Body of pancreas (tissue), 4 donors: ENCODE measurements around the gene NUDT1. TPM values are rescaled to one million over a fixed set of nuclear protein-coding genes. Genes with fewer than 3 reads are reported as not detected.

Experiments used
- ATAC-seq: fragments of 150-250 bp; one replicate; pipeline ENCODE4 v1.9.1; 2016
- DNase-seq, 4 donors: peaks; one replicate each; pipeline ENCODE4 v3.0.0-alpha.2; 2019
- H3K27ac ChIP-seq, 4 donors: fragments of 200-600 bp; sonication (generic); 1 replicate in 3 of 4; 2 replicates in 1 of 4; pipeline versions ENCODE4 v1.5.1 to v1.6.1; 2016 to 2019; ENCODE audit warnings: mild to moderate bottlenecking in 1 of 4, mixed read lengths in 1 of 4, moderate library complexity in 1 of 4
- H3K27me3 ChIP-seq, 2 donors: fragments of 200-600 bp; sonication (generic); one replicate each; pipeline ENCODE4 v1.6.0; 2016; ENCODE audit warnings: mild to moderate bottlenecking in 1 of 2
- H3K36me3 ChIP-seq, 2 donors: fragments of 200-600 bp; sonication (generic); replicated peaks in 1 of 2; 2 replicates each; pipeline ENCODE4 v1.5.1; 2016; ENCODE audit warnings: low read depth in 2 of 2; ENCODE audit not compliant: insufficient read depth in 1 of 2
- H3K4me1 ChIP-seq: fragments of 200-600 bp; sonication (generic); one replicate; pipeline ENCODE4 v1.6.0; 2016
- H3K4me3 ChIP-seq, 2 donors: fragments of 200-600 bp; sonication (generic); 1 replicate in 1 of 2; 2 replicates in 1 of 2; pipeline ENCODE4 v1.5.1; 2016 to 2019
- H3K9me3 ChIP-seq, 3 donors: fragments of 200-600 bp; sonication (generic); 1 replicate in 2 of 3; 2 replicates in 1 of 3; pipeline ENCODE4 v1.5.1; 2016
- POLR2A ChIP-seq, 3 donors: fragments of 450-650 bp; IDR thresholded peaks; one replicate each; pipeline ENCODE4 v1.6.1; 2016; ENCODE audit warnings: antibody characterized with exemption in 3 of 3, mild to moderate bottlenecking in 2 of 3
- whole genome bisulfite sequencing, 2 donors: methylation state at CpG; one replicate each; pipeline ENCODE4 v1.1.5; 2017; 5-methylcytosine and 5-hydroxymethylcytosine counted together
- intact Hi-C: fragments of 100-400 bp; cut with DNase I; formaldehyde crosslinking; loops from one replicate; pipeline ENCODE4 v1.15.1; 2023
- microRNA-seq, 2 donors: library from miRNA; unstranded; fragments of <30 nt; microRNA quantifications; one replicate each; pipeline ENCODE4, GENCODE V29; 2016; ENCODE audit warnings: borderline number of aligned reads in 2 of 2, borderline replicate concordance in 2 of 2
- total RNA-seq, 2 donors: library from RNA; depleted of rRNA; stranded (reverse); fragments of >200 nt; gene quantifications; one replicate each; pipeline ENCODE4 v1.1.0, GENCODE V29; 2016
- TF ChIP-seq, protein P1 (sequence below), 7 experiments: fragments of 450-650 bp in 4 of 7; fragments of 200-600 bp in 3 of 7; sonication (generic) in 3 of 7; IDR thresholded peaks; one replicate each; pipeline ENCODE4 v1.5.1; 2016 to 2019; ENCODE audit warnings: antibody characterized with exemption in 7 of 7

The NUDT1 gene
- total RNA-seq, 2 donors from 2014 or later = 26.2 TPM; not detected in 1

- WGBS, 2 donors = 83 to 84% methylated on average over 18 of the region's 18 CpGs
These were observed 57.3 kb downstream of the NUDT1 start for GRCh38 chr7:2299131-2299829.

GRCh38 chr7:2299870-2300512 lies 58.0 kb downstream of the NUDT1 start:
- H3K9me3 ChIP-seq = no peaks in the 10 kb centered on the region
- H3K27ac ChIP-seq = peak overlapping the region in 1 of 4 donors; percentile 25
- WGBS, 2 donors = 65 to 67% methylated on average over 9 of the region's 9 CpGs
- DNase-seq = no peak
- H3K4me1 ChIP-seq = no peaks in the 10 kb centered on the region
- intact Hi-C loops = no loop called here
- no peak for ATAC-seq
- H3K36me3 ChIP-seq = no peaks in the 10 kb centered on the region
- TF ChIP-seq POLR2A (IDR thresholded peaks at IDR 0.05) = no peak
- TF ChIP-seq, protein P1, sequence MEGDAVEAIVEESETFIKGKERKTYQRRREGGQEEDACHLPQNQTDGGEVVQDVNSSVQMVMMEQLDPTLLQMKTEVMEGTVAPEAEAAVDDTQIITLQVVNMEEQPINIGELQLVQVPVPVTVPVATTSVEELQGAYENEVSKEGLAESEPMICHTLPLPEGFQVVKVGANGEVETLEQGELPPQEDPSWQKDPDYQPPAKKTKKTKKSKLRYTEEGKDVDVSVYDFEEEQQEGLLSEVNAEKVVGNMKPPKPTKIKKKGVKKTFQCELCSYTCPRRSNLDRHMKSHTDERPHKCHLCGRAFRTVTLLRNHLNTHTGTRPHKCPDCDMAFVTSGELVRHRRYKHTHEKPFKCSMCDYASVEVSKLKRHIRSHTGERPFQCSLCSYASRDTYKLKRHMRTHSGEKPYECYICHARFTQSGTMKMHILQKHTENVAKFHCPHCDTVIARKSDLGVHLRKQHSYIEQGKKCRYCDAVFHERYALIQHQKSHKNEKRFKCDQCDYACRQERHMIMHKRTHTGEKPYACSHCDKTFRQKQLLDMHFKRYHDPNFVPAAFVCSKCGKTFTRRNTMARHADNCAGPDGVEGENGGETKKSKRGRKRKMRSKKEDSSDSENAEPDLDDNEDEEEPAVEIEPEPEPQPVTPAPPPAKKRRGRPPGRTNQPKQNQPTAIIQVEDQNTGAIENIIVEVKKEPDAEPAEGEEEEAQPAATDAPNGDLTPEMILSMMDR (IDR thresholded peaks at IDR 0.05) = no peak
- H3K27me3 ChIP-seq = no peaks in the 10 kb centered on the region
- H3K4me3 ChIP-seq = no peak overlapping the region

More at GRCh38 chr7:2299131-2299829, 57.3 kb downstream of the NUDT1 start:
- H3K4me3 ChIP-seq = no peak overlapping the region
- intact Hi-C loops = no loop called here
- no peaks in the 10 kb centered on the region for H3K36me3 ChIP-seq
- no peaks in the 10 kb centered on the region for H3K27me3 ChIP-seq
- ATAC-seq = peak; percentile 53
- no peaks in the 10 kb centered on the region for H3K9me3 ChIP-seq
- no peaks in the 10 kb centered on the region for H3K4me1 ChIP-seq
- DNase-seq = peak; percentile 16 to 66 (median 18)
- peak overlapping the region in 1 of 4 donors; percentile 25 for H3K27ac ChIP-seq
- TF ChIP-seq, protein P1 (IDR thresholded peaks at IDR 0.05) = no peak
- TF ChIP-seq POLR2A (IDR thresholded peaks at IDR 0.05) = peak in 1 of 3 donors; percentile 6

Small RNA genes within 50 kb of the gene (microRNA-seq; reads per million reads assigned to microRNA genes)
- gene MIR6836 = 0 reads per million in 2 donors

Other genes starting within 250 kb of the NUDT1 start
- gene MAD1L1, start 9.3 kb upstream of the NUDT1 start, total RNA-seq = 10 to 100 TPM; 14.0 to 66.9 TPM
- 1 to 10 TPM; 7.6 to 8.8 TPM for gene MRM2, start within 50 bp of the NUDT1 start, total RNA-seq
- 1 to 10 TPM; 5.3 to 6.2 TPM for gene SNX8, start 72.2 kb downstream of the NUDT1 start, total RNA-seq
- gene EIF3B, start 112.6 kb downstream of the NUDT1 start, total RNA-seq = 100 to 1,000 TPM in 1 of 2 donors, 10 to 100 TPM in 1; 87.2 to 232 TPM
- gene CHST12, start 161.4 kb downstream of the NUDT1 start, total RNA-seq = 10 to 100 TPM in 1 of 2 donors, 1 to 10 TPM in 1; 4.7 to 11.2 TPM
- gene GRIFIN, start 234.2 kb downstream of the NUDT1 start, total RNA-seq = not detected